PC-3 (cell line): ENCODE measurements around the gene CAND2. TPM values are rescaled to one million over a fixed set of nuclear protein-coding genes. Genes with fewer than 3 reads are reported as not detected.
A peak's percentile ranks its signal among the peaks of the same experiment; 100 is the strongest.

Experiments
- ATAC-seq: fragments of 200-7000 bp; cut with Tn5 transposase; 2 replicates; pipeline ENCODE4 v1.9.1; 2020; ENCODE audit warnings: mild to moderate bottlenecking, moderate library complexity
- BruUV-seq: library from RNA; stranded (reverse); fragments of 400-500 nt; replicated peaks from 2 replicates; lab custom pipeline; 2021; lab: Mats Ljungman, UMichigan
- CTCF ChIA-PET: fragments of 300-600 bp; sonication (Branson Sonifier 250); formaldehyde crosslinking; loops from one replicate; lab custom pipeline; 2022; ENCODE audit warnings: antibody characterized with exemption; lab: Charles Lee
- POLR2A ChIA-PET: fragments of 300-600 bp; sonication (Branson Sonifier 250); formaldehyde crosslinking; loops from one replicate; lab custom pipeline; 2022; ENCODE audit warnings: antibody characterized with exemption; ENCODE audit not compliant: unreplicated experiment; lab: Charles Lee
- DNase-seq: peaks from one replicate; pipeline ENCODE4 v3.0.0-alpha.2; 2015
- H2AFZ ChIP-seq: fragments of 300-600 bp; sonication (generic); 2 replicates; pipeline ENCODE4 v1.6.0; 2016; ENCODE audit warnings: antibody characterized with exemption, low read length
- H3F3A ChIP-seq: fragments of 300-600 bp; sonication (generic); one replicate; pipeline ENCODE4 v1.6.0; 2017; ENCODE audit warnings: antibody characterized with exemption, low read length, control low read depth, mild to moderate bottlenecking; ENCODE audit not compliant: unreplicated experiment
- H3K27ac ChIP-seq: fragments of 300-600 bp; sonication (generic); 2 replicates; pipeline ENCODE4 v1.5.1; 2016; ENCODE audit warnings: mild to moderate bottlenecking, low read length
- H3K27me3 ChIP-seq: fragments of 300-600 bp; sonication (generic); 2 replicates; pipeline ENCODE4 v1.6.1; 2016; ENCODE audit warnings: low read length, mixed read lengths
- H3K36me3 ChIP-seq: fragments of 300-600 bp; sonication (generic); 2 replicates; pipeline ENCODE4 v1.6.1; 2016; ENCODE audit warnings: low read depth, mixed run types, low read length, mixed read lengths
- H3K4me1 ChIP-seq: fragments of 300-600 bp; sonication (generic); 2 replicates; pipeline ENCODE4 v1.5.1; 2016; ENCODE audit warnings: low read length; ENCODE audit not compliant: insufficient read depth
- H3K4me2 ChIP-seq: fragments of 300-600 bp; sonication (generic); 2 replicates; pipeline ENCODE4 v1.6.0; 2016; ENCODE audit warnings: low read length
- H3K4me3 ChIP-seq: fragments of 300-600 bp; sonication (generic); 2 replicates; pipeline ENCODE4 v1.5.1; 2016; ENCODE audit warnings: mild to moderate bottlenecking, low read length, mixed read lengths
- H3K79me2 ChIP-seq: fragments of 300-600 bp; sonication (generic); 2 replicates; pipeline ENCODE4 v1.6.1; 2017; ENCODE audit warnings: low read length, mixed read lengths
- H3K9ac ChIP-seq: fragments of 300-600 bp; sonication (generic); 2 replicates; pipeline ENCODE4 v1.6.0; 2016; ENCODE audit warnings: mild to moderate bottlenecking, low read length
- H3K9me2 ChIP-seq: fragments of 300-600 bp; sonication (generic); replicated peaks from 2 replicates; pipeline ENCODE4 v1.6.1; 2016; ENCODE audit warnings: mixed run types, low read length, mixed read lengths
- H3K9me3 ChIP-seq: fragments of 300-600 bp; sonication (generic); 2 replicates; pipeline ENCODE4 v1.6.1; 2016; ENCODE audit warnings: low read length, mixed read lengths
- H4K20me1 ChIP-seq: fragments of 300-600 bp; sonication (generic); 2 replicates; pipeline ENCODE4 v1.6.1; 2016; ENCODE audit warnings: low read length, mixed read lengths
- CTCF ChIP-seq: fragments of 300-600 bp; sonication (generic); conservative IDR thresholded peaks from 2 replicates; pipeline ENCODE4 v1.5.1; 2017; ENCODE audit warnings: antibody characterized with exemption, low read depth, mild to moderate bottlenecking, low read length
- EZH2 ChIP-seq: fragments of 300-600 bp; sonication (generic); IDR thresholded peaks from one replicate; pipeline ENCODE4 v1.6.1; 2017; ENCODE audit warnings: antibody characterized with exemption, mild to moderate bottlenecking, low read length; ENCODE audit not compliant: unreplicated experiment
- EZH2phosphoT487 ChIP-seq: fragments of 300-600 bp; sonication (generic); IDR thresholded peaks from 2 replicates; pipeline ENCODE4 v1.6.1; 2018; ENCODE audit warnings: mild to moderate bottlenecking, antibody characterized with exemption, low read length, borderline replicate concordance
- intact Hi-C: fragments of 100-400 bp; cut with micrococcal nuclease; formaldehyde crosslinking; loops from 2 replicates; pipeline ENCODE4 v1.9.0; 2023
- total RNA-seq: library from RNA; depleted of rRNA; stranded (reverse); fragments of >200 nt; gene quantifications from 2 replicates; pipeline ENCODE4 v1.2.3, GENCODE V29; 2014

CAND2 gene
- total RNA-seq, 1 experiment from 2014 or later, result 4.8 TPM

GRCh38 chr3:12759097-12759679 is 37.3 kb upstream of the CAND2 start, which contains the start of gene TMEM40:
TMEM40 (minus strand) TSS chr3:12759259; CDS start chr3:12749832, 9,427 bp downstream.
- ChIA-PET POLR2A (interaction anchor here (0.5 kb wide), 1 partner anchor 19 kb away, joined by 3 read pairs; no protein-coding TSS in a partner anchor), CTCF (no interaction called here)
- H4K20me1 ChIP-seq, result no peaks in the 10 kb centered on the region
- H3K27me3 ChIP-seq, result no peaks in the 10 kb centered on the region
- H3K9ac ChIP-seq, result peak within 1 kb of the TSS; percentile 30
- peak within 1 kb of the TSS; percentile 63 for H3K4me2 ChIP-seq
- intact Hi-C loops, result no loop called here
- DNase-seq, result peak; percentile 85
- H3K9me2 ChIP-seq, result no peaks in the 10 kb centered on the region
- peak within 1 kb of the TSS; percentile 68 for H2AFZ ChIP-seq
- H3K27ac ChIP-seq, result peak within 1 kb of the TSS; percentile 79
- no peaks in the 10 kb centered on the region for H3F3A ChIP-seq
- H3K9me3 ChIP-seq, result no peaks in the 10 kb centered on the region
- TF ChIP-seq CTCF, result no peak
- no peak for TF ChIP-seq EZH2
- TF ChIP-seq EZH2phosphoT487, result no peak
- no TSS peak for BruUV-seq
- peaks cover 40% of the 10 kb centered on the region for H3K4me1 ChIP-seq
- peak within 1 kb of the TSS; percentile 24; the same call in 1 of the 2 replicates for H3K4me3 ChIP-seq
- H3K36me3 ChIP-seq, result no peaks in the 10 kb centered on the region
- H3K79me2 ChIP-seq, result peaks cover 22% of the 10 kb centered on the region
- ATAC-seq, result peak; percentile 27

DNA sequence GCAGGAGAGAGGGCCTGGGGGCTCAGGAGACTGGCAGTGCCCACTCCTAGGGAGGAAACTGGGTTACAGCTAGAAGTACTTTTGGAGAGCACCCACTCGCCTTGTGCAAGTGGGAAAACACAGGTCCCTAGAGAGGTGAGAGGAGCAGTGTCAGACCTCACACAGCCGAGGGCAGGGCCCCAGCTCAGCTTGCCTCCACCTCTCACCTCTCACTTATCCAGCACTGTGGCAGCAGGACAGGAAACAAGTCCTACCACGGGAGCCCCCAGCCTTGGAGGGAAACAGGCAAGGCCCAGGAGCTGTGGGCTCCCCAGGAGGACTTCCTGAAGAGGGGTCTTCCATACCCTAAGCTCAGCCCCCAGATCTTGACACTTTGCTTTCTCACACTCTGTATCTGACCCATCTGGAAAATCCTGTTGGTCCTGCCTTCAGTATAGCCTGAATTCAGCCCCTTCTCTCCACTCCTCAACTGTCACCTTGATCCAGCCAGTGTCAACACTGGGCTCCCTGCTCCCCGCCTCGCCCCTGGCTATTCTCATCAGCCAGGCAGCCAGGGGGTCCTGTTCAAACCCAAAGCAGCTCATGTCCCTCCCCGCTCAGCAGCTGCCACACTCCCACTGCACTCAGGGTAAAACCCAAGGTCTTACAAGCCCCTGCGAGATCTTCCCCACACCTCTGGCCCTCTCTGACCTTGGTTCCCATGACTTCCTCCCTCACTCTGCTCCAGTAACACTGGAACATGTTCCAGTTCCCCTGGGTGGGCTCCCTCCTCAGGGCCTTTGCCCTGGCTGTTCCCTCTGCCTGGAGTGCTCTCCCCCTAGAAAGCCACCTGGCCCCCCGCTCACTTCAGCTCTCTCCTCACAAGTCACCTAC is 36.6 kb upstream of the CAND2 start:
- ATAC-seq, result no peak
- H4K20me1 ChIP-seq, result no peaks in the 10 kb centered on the region
- H3F3A ChIP-seq, result no peaks in the 10 kb centered on the region
- CTCF ChIA-PET, result interaction anchor here (0.6 kb wide), 1 partner anchor 48 kb away, joined by 3 read pairs; no protein-coding TSS in a partner anchor
- TF ChIP-seq EZH2 (no peak), EZH2phosphoT487 (no peak), CTCF (no peak)
- peaks cover 18% of the 10 kb centered on the region for H3K79me2 ChIP-seq
- no peaks in the 10 kb centered on the region for H3K36me3 ChIP-seq
- H3K4me2 ChIP-seq, result peak overlapping the region; percentile 63; the same call in 1 of the 2 replicates
- peaks cover 35% of the 10 kb centered on the region for H3K4me1 ChIP-seq
- intact Hi-C loops, result no loop called here
- DNase-seq, result peak; percentile 31
- peak overlapping the region; percentile 79 for H3K27ac ChIP-seq
- H2AFZ ChIP-seq, result peak overlapping the region; percentile 47; the same call in 1 of the 2 replicates
- H3K27me3 ChIP-seq, result no peaks in the 10 kb centered on the region
- no peak overlapping the region for H3K4me3 ChIP-seq
- POLR2A ChIA-PET, result no interaction called here
- H3K9ac ChIP-seq, result peak overlapping the region; percentile 30
- no TSS peak for BruUV-seq
- no peaks in the 10 kb centered on the region for H3K9me3 ChIP-seq
- no peaks in the 10 kb centered on the region for H3K9me2 ChIP-seq
